ENCODE results near the gene GGTA1.

GRCh38 chr9:121491111-121491510, 8.5 kb downstream of the GGTA1 start:
- no peak for TF ChIP-seq CTCF (IDR thresholded peaks at IDR 0.05)
- no peak for TF ChIP-seq EP300 (IDR thresholded peaks at IDR 0.05)
